HuH-7 (cell line): ENCODE results near the gene CDKN1B.

ENCODE experiments used
- DNase-seq: peaks from one replicate; pipeline ENCODE4 v3.0.0; 2011; ENCODE audit warnings: low spot score

CDKN1B gene

DNA sequence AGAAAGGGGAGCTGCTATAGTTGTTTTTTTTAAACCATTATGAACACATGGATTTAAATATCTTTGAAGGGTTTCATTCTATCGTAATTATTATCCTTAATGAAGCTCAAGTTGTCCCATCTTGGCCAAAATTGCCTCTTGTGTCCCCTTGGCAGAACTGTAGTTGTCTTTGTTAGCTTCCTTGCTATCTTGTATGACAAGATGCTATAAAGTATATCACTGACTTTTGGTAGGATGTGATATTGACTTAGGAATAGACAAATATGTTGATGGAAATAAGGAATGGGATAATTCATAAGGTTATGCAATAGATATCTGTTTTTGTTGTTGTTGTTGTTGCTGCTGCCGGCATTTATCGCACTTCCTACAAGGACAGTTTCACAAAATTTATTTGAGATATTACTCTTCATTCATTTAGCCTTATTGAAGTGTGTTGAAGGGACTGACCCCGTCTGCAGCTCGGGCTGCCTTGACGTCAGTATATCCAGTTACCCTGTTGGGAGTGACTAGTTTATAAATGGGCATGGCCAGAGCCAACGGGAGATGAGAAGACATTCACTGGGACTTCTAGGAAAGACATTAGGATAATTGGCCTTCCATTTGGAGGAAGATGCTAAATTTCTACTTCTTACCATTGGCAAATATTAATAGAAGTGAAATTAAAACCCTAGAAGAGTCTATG lies 42.2 kb downstream of the CDKN1B start:
- no peak for DNase-seq

DNA sequence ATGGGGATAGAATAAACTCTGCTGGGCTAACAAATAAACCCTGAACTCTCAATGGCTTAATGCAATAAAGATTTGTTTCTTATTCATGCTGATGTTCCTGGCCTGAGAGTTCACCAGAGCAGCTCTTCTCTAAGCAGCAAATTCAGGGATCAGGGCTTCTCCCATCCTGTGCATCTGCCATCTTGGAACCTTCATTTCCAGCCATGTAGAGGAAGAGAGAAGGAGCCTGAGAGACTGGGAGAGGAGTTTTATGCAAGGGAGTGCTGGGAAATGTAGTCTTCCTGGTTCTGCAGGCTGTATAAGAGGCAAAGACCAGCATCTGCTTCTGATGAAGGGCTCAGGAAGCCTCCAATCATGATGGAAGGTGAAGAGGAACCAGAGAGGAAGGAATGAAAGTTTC lies 47.7 kb downstream of the CDKN1B start:
- DNase-seq, result no peak

DNA sequence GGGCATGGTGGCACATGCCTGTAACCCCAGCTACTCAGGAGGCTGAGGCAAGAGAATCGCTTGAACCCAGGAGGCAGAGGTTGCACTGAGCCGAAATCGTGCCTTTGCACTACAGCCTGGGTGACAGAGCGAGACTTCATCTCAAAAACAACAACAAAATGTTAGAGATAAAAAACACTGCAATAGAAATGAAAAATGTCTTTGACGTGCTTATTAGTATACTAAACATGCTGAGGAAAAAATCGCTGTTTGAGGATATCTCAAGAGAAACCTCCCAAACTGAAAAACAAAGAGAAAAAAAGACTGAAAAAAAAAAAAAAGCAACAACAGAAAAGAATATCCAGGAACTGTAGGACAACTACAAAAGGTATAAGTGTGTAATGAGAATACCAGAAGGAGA lies 53.1 kb downstream of the CDKN1B start:
- no peak for DNase-seq
